Mononuclear cell (primary cell): ENCODE results near the gene ALDH3A2. TPM values are rescaled to one million over a fixed set of nuclear protein-coding genes. Genes with fewer than 3 reads are reported as not detected.
"Not testable (repeated sequence)": the region's sequence is repeated elsewhere in the genome, so short reads cannot be mapped to it uniquely, and the experiment has no call there.

Experiments used
- H3K27me3 ChIP-seq: 2 replicates; pipeline ENCODE4 v1.6.0; 2011; ENCODE audit warnings: low read length, control low read depth; ENCODE audit not compliant: insufficient read depth
- H3K4me1 ChIP-seq: 2 replicates; pipeline ENCODE4 v1.5.1; 2011; ENCODE audit warnings: mild to moderate bottlenecking, low read length, control low read depth; ENCODE audit not compliant: insufficient read depth
- H3K4me3 ChIP-seq: 2 replicates; pipeline ENCODE4 v1.5.1; 2011; ENCODE audit warnings: mild to moderate bottlenecking, low read length, moderate library complexity
- H3K9me3 ChIP-seq: 2 replicates; pipeline ENCODE4 v1.5.1; 2011; ENCODE audit warnings: low read depth, mild to moderate bottlenecking, control low read depth, low read length
- total RNA-seq: library from RNA; depleted of rRNA; stranded (reverse); fragments of >200 nt; gene quantifications from one replicate; pipeline ENCODE4 v1.2.3, GENCODE V29; 2012

Gene ALDH3A2
- total RNA-seq, 1 donor = 18.9 TPM

DNA sequence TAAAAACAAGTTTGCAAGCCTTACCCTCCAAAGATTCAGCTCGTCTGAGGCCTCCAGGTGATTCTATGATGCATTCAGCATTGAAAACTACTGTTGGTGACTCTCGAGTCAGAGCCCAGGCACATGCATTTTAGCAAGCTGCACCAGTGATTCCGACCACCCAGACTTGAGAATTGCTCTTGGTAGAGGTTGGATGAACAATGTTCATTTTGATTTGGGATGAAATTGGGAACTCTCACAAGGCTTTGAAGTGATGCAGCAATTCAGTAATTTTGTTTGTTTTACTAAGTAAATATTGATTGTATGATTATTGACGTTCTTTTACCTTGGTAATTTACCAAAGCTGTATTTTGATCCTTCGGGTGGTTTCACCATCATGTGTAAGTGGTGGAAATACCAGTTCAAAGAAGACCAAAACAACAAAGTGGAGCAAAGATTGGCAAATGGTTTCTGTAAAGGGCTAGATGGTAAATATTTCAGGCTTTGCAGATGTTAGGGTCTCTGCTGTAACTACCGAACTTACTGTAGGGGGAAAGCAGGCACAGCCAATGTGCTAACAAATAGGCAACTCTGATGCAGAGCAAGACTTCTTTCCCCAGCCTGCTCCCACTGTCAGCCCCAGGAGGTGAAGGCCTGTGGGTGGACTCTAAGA is 11.8 kb downstream of the ALDH3A2 start:
- H3K4me3 ChIP-seq = no peak overlapping the region
- H3K27me3 ChIP-seq = no peaks in the 10 kb centered on the region
- no peaks in the 10 kb centered on the region for H3K4me1 ChIP-seq
- H3K9me3 ChIP-seq = no peaks in the 10 kb centered on the region

- no peaks in the 10 kb centered on the region for H3K9me3 ChIP-seq
- no peaks in the 10 kb centered on the region for H3K4me1 ChIP-seq
- no peak overlapping the region for H3K4me3 ChIP-seq
- no peaks in the 10 kb centered on the region for H3K27me3 ChIP-seq
Measured at GRCh38 chr17:19661121-19661520, 12.6 kb downstream of the ALDH3A2 start.

DNA sequence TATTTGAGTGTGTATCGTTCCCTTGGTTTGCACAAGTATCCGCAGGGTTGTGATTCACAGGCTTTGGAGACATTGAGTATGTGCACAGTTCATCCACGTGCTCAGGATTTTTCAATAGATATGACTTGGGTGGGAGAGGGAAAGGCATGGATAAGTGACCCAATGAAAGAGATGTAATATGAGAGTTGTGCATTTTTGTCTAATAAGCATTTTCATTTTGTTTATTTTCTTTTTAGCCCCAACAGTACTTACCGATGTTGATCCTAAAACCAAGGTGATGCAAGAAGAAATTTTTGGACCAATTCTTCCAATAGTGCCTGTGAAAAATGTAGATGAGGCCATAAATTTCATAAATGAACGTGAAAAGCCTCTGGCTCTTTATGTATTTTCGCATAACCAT is 14.5 kb downstream of the ALDH3A2 start:
- H3K4me1 ChIP-seq = no peaks in the 10 kb centered on the region
- no peaks in the 10 kb centered on the region for H3K9me3 ChIP-seq
- no peaks in the 10 kb centered on the region for H3K27me3 ChIP-seq
- H3K4me3 ChIP-seq = no peak overlapping the region

DNA sequence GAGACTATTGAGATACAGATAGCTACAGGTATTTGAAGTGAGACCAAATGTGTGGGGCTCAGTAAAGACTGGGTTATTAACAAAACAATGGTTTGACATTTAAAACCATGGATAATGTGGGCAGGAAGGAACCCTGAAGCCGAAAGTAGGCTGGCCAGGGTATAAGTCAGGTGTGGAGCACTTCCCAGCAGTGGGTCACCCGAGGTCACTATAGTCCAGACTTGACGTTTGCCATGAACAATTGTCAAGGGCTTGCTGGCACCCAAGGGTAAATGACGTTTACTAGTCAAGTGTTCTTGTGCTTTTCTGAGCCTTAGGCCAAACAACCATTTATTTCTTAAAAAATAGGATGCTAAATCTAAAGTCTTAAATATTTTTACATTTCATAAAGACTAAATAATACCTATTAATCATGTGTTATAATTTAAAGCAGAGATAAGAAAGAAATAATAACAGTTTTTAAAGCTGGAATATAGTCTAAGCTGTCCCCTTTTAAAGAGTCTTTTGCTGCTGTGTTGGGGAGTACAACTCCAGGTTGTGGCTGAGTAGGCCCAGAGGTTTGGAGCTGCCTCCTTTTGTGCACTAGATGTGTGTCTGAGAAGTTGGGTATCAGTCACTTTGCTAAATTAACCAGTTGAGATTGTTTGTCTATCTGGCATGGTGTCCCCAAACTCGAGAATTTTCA is 15.7 kb downstream of the ALDH3A2 start:
- Histone ChIP-seq H3K27me3 (no peaks in the 10 kb centered on the region), H3K4me1 (no peaks in the 10 kb centered on the region)

DNA sequence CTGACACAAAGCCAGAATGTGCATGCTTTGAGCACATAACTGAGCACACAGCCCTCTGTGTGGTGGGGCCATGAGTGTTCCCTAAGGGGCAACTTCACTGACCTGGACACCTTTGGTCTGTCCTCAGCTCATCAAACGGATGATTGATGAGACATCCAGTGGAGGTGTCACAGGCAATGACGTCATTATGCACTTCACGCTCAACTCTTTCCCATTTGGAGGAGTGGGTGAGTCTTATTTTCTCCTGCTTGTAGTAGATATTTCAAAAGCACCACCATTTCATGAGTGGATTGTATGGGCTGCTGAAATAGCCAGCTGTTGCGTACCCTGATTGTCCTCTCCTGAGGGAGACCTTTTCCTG is 16.2 kb downstream of the ALDH3A2 start:
- H3K4me1 ChIP-seq = no peaks in the 10 kb centered on the region
- H3K27me3 ChIP-seq = no peaks in the 10 kb centered on the region
- H3K4me3 ChIP-seq = no peak overlapping the region
- H3K9me3 ChIP-seq = no peaks in the 10 kb centered on the region

More for the DNA sequence above, 15.7 kb downstream of the ALDH3A2 start:
- Histone ChIP-seq H3K4me3 (no peak overlapping the region), H3K9me3 (no peaks in the 10 kb centered on the region)

DNA sequence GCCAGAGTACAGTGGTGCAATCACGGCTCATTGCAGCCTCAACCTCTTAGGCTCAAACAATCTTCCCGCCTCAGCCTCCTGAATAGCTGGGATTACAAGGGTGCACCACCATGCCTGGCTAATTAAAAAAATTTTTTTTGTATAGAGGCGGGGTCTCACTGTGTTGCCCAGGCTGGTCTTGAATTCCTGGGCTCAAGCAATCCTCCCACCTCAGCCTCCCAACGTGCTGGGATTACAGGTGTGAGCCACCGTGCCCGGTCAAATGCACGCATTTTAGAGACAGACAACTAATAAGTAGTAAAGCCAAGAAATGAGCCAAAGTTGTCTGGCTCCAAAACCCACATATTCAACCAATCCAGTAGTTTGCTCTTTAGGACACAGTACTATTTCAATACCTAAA is 21.1 kb downstream of the ALDH3A2 start:
- H3K4me1 ChIP-seq, H3K27me3 ChIP-seq, H3K4me3 ChIP-seq, H3K9me3 ChIP-seq: not testable (repeated sequence)

DNA sequence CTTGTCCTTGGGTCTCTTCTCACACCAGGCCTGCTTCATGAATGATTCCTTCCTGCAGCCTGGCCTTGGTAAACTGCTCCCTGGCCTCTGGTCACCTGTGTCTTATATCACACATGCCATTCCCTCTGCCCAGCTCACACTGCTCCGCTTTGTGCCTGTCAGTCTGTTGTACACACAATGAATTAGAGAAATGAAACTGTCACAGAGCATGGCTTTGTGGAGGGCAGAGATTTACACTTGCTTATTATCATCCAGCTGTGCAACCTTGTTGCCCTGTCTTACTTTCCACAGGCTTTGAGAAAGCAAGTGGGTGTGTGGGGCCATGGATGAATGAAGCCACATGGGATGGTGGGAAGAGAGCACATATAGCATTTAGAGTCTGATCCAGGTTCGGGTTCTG is 22.4 kb downstream of the ALDH3A2 start:
- Histone ChIP-seq H3K9me3 (no peaks in the 10 kb centered on the region), H3K4me1 (no peaks in the 10 kb centered on the region), H3K27me3 (no peaks in the 10 kb centered on the region), H3K4me3 (no peak overlapping the region)

DNA sequence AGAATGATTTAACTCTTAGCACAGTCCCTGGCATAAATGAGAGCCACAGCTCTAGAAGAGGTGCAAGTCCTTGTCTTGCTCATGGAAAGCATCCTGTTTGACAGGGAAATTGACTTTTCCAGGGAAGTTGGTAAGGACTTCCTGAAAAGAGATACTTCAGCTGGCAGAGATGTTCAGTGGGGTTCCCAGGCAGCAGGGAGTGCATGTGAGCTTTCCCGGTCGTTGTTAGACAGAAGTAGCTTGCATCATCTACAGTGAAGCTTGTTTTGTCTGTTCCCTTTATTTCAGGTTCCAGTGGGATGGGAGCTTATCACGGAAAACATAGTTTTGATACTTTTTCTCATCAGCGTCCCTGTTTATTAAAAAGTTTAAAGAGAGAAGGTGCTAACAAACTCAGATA is 22.9 kb downstream of the ALDH3A2 start:
- no peak overlapping the region for H3K4me3 ChIP-seq
- no peaks in the 10 kb centered on the region for H3K27me3 ChIP-seq
- no peaks in the 10 kb centered on the region for H3K9me3 ChIP-seq
- H3K4me1 ChIP-seq = no peaks in the 10 kb centered on the region

GRCh38 chr17:19672009-19672750 is 23.6 kb downstream of the ALDH3A2 start:
- no peaks in the 10 kb centered on the region for H3K4me1 ChIP-seq
- H3K27me3 ChIP-seq = no peaks in the 10 kb centered on the region
- no peak overlapping the region for H3K4me3 ChIP-seq
- no peaks in the 10 kb centered on the region for H3K9me3 ChIP-seq

DNA sequence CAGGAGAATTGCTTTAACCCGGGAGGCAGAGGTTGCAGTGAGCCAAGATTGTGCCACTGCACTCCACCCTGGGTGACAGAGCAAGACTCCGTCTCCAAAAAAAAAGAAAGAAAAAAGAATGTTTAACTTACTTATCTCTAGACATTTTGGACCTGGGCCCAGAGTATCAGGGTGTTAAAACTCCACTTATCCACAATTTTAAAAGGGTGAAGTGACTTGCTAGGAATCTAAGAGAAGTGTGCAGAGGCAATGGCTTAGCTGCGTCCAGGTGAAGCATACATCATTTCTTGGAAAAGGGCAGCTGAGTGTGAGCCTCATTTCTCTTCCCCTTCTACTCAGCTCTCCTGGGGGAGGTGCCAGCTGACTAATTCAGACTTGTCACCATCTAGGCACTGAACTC is 25.1 kb downstream of the ALDH3A2 start:
- H3K27me3 ChIP-seq = no peaks in the 10 kb centered on the region
- no peaks in the 10 kb centered on the region for H3K9me3 ChIP-seq
- no peaks in the 10 kb centered on the region for H3K4me1 ChIP-seq
- H3K4me3 ChIP-seq = no peak overlapping the region

DNA sequence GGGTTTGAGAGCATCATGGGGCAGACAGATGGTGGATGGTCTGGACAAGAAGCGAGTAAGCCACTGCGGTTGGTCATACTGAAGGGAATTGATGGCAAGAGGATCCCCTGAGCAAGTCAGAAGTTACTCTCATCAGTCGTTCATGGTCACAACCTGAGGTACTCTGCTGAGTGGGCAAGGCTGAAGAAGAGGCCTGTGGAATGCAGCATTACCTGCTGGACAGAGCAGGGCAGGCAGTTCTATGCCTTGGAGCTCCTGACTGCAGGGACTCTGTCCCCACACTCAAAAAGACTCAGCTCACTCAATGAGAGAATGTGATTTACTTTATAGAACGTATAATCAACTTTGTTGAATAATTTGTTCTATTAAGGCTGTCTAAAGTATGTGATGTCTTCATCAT is 28.3 kb downstream of the ALDH3A2 start:
- Histone ChIP-seq H3K4me3 (no peak overlapping the region), H3K9me3 (no peaks in the 10 kb centered on the region), H3K4me1 (no peaks in the 10 kb centered on the region), H3K27me3 (no peaks in the 10 kb centered on the region)

- Histone ChIP-seq H3K4me1 (no peaks in the 10 kb centered on the region), H3K27me3 (no peaks in the 10 kb centered on the region), H3K9me3 (no peaks in the 10 kb centered on the region), H3K4me3 (no peak overlapping the region)
Measured at GRCh38 chr17:19677736-19678379, 29.3 kb downstream of the ALDH3A2 start.

DNA sequence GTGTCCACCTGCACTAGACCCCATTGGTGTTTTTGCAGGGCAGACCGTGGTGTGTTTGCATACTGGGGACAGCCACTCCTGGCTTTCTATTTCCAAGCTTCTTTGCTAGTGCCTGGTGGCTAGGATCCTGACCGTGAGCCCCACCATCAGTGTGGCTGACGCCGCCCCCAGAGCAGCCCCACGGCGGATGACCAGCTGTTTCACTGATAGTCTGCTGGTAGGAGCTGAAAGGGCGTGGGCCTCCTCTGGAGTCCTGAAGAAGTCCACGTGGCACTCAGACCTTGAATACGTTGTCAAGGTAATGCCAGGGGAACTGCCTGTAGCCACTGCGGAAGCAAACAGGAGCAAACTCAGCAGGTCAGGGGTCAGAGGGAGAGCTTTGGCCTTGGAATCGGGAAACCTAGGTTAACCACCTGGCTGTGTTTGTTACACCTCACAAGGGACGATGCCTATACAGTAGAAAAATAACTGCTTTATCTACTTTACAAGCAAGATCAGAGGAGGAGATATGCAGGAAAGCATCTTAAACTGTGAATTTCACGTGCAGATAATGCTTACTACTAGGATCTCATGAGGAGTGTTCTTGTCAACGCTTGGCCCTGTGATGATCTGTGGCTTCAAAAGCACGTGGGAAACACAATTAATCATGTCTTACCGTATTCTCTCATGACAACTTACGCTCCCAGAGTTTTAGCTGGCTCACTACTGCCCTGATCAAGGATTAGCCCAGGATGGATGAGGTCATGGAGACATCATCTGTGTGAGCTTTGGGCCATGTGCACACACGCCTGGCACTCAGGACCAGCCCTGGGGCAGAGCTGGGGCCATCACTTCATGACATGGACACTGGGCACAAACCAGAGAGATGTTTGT is 30.3 kb downstream of the ALDH3A2 start:
- Histone ChIP-seq H3K4me1 (no peaks in the 10 kb centered on the region), H3K27me3 (no peaks in the 10 kb centered on the region), H3K4me3 (no peak overlapping the region), H3K9me3 (no peaks in the 10 kb centered on the region)

- H3K9me3 ChIP-seq = no peaks in the 10 kb centered on the region
- H3K4me1 ChIP-seq = no peaks in the 10 kb centered on the region
- H3K27me3 ChIP-seq = no peaks in the 10 kb centered on the region
- H3K4me3 ChIP-seq = no peak overlapping the region
Measured at GRCh38 chr17:19683117-19683516, 34.6 kb downstream of the ALDH3A2 start.
